SK-N-SH (cell line): ENCODE measurements around the gene NACAD.

Source experiments
- CTCF ChIP-seq: fragments of 200-600 bp; sonication (generic); IDR thresholded peaks from 2 replicates; pipeline ENCODE4 v1.6.1; 2017; ENCODE audit warnings: antibody characterized with exemption, mild to moderate bottlenecking, moderate library complexity
- ELF1 ChIP-seq: IDR thresholded peaks from 2 replicates; pipeline ENCODE4 v1.4.0; 2012
- RXRA ChIP-seq: IDR thresholded peaks from 2 replicates; pipeline ENCODE4 v1.4.0; 2012; ENCODE audit warnings: low read depth, mild to moderate bottlenecking, borderline replicate concordance
- TAF1 ChIP-seq: IDR thresholded peaks from 2 replicates; pipeline ENCODE4 v1.6.1; 2012; ENCODE audit warnings: low read depth, mild to moderate bottlenecking, low read length, moderate library complexity, borderline replicate concordance

- no peak for TF ChIP-seq CTCF
- no peak for TF ChIP-seq RXRA
- TF ChIP-seq ELF1, result no peak
- no peak for TF ChIP-seq TAF1
These were observed 43.1 kb upstream of the NACAD start for GRCh38 chr7:45131891-45132290.
